HUES48 (cell line): ENCODE measurements around the gene TCHP.

Source experiments
- H3K27ac ChIP-seq: one replicate; pipeline ENCODE4 v1.7.0; 2013; ENCODE audit warnings: low read depth, low read length, inconsistent platforms
- H3K27me3 ChIP-seq: 2 replicates; pipeline ENCODE4 v1.6.1; 2013; ENCODE audit warnings: mild to moderate bottlenecking, low read length; ENCODE audit not compliant: control insufficient read depth, insufficient read depth
- H3K36me3 ChIP-seq: 2 replicates; pipeline ENCODE4 v1.6.1; 2013; ENCODE audit warnings: low read length; ENCODE audit not compliant: control insufficient read depth, insufficient read depth
- H3K4me1 ChIP-seq: 2 replicates; pipeline ENCODE4 v1.6.1; 2013; ENCODE audit warnings: mild to moderate bottlenecking, low read length; ENCODE audit not compliant: control insufficient read depth, insufficient read depth
- H3K4me3 ChIP-seq: 2 replicates; pipeline ENCODE4 v1.5.1; 2013; ENCODE audit warnings: mild to moderate bottlenecking, low read depth, low read length
- H3K9ac ChIP-seq: 2 replicates; pipeline ENCODE4 v1.6.1; 2013; ENCODE audit warnings: mild to moderate bottlenecking, low read depth, low read length, moderate library complexity
- H3K9me3 ChIP-seq: 2 replicates; pipeline ENCODE4 v1.6.1; 2013; ENCODE audit warnings: low read length; ENCODE audit not compliant: control insufficient read depth, insufficient read depth

Gene TCHP

GRCh38 chr12:109939504-109939903 lies 39.4 kb downstream of the TCHP start:
- Histone ChIP-seq H3K4me1 (0 out of 2 replicates have a peak, but pooled peaks cover 2% of the 10 kb centered on the region), H3K36me3 (peaks cover 27% of the 10 kb centered on the region), H3K4me3 (no peak overlapping the region), H3K27me3 (no peaks in the 10 kb centered on the region), H3K27ac (no peak overlapping the region), H3K9ac (no peak overlapping the region), H3K9me3 (no peaks in the 10 kb centered on the region)

DNA sequence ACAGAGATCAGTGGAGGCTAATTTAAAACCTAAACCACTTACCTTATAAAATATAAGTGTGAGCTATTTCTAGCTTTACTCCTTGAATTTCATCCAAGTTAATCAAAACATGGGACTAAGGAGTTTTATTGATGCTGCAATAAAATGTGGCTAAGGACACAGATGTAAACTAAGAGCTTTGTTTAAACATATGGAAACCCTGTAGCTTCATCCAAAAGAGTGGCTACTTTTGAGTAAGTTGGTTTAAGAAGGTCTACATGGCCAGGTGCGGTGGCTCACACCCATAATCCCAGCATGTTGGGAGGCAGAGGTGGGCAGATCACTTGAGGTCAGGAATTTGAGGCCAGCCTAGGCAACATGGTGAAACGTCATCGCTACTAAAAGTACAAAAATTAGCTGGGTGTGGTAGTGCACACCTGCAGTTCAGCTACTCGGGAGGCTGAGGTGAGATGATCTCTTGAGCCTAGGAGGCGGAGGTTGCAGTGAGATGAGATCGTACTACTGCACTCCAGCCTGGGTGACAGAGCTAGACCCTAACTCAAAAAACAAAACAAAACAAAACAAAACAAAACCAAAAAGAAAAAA lies 40.4 kb downstream of the TCHP start:
- Histone ChIP-seq H3K4me1 (peaks cover 10% of the 10 kb centered on the region), H3K9ac (no peak overlapping the region), H3K27ac (no peak overlapping the region), H3K36me3 (peaks cover 24% of the 10 kb centered on the region), H3K4me3 (no peak overlapping the region), H3K9me3 (no peaks in the 10 kb centered on the region), H3K27me3 (no peaks in the 10 kb centered on the region)

GRCh38 chr12:109943811-109944210 lies 43.7 kb downstream of the TCHP start:
- Histone ChIP-seq H3K27ac (no peak overlapping the region), H3K4me3 (no peak overlapping the region), H3K9me3 (no peaks in the 10 kb centered on the region), H3K27me3 (no peaks in the 10 kb centered on the region), H3K36me3 (peaks cover 20% of the 10 kb centered on the region), H3K9ac (no peak overlapping the region), H3K4me1 (peaks cover 28% of the 10 kb centered on the region)

DNA sequence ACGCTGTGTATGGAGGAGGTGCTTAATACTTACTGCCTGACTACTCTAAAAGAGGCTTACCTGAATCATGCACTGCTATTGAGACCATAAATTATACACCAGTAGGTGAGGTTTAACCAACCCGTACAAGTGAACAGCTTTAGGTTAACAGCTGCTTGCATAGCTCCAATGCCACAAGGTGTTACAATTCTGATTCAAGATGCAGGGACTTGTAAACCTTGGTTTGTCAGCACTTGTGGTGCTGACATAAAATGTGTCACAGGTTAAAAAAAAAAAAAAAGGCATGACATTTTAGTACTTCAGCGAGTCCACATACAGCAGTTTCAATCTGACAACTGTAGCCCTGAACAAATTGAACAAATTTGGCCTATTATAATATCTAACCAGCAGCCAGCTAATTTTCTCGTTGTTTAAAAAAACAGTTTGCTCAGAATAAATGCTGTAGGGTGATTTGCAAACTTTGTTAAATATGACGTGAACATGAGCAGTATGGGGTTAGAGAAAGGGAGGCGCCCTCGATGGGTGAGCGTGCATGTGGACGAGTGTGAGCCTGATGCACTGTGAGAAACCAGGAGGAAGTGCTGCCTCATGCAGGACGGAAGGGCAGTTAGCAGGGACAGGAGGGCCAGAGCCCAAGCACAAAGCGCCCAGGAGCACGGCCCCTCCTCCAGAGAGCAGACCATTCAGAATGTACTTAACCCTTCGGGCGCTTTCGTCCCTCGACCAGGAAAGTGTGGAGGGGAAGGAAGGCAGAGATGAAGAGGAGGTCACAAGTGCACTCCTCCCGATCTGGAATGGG lies 44.7 kb downstream of the TCHP start:
- Histone ChIP-seq H3K36me3 (peaks cover 17% of the 10 kb centered on the region), H3K9ac (no peak overlapping the region), H3K9me3 (no peaks in the 10 kb centered on the region)

DNA sequence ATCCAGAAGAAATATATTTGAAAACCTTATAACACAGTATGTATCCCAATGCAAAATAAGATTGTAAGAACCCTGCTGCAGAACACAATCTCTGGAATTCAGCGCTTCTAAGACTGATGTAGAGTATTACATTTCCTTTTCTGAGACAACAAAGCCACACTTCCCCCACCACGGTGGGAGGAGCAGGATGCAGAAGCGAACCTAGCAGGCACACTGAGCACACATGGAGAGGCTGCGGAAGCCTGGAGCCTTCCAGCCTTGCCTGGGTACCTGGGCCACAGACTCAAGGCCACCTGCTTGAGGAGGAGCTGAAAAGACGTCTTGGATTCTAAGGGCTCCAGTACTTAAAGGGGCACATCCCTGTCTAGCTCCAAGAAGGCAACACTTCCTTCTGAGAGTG lies 46.4 kb downstream of the TCHP start:
- Histone ChIP-seq H3K9me3 (no peaks in the 10 kb centered on the region), H3K36me3 (peaks cover 33% of the 10 kb centered on the region), H3K27me3 (no peaks in the 10 kb centered on the region), H3K27ac (peak overlapping the region; percentile 87), H3K4me1 (peaks cover 28% of the 10 kb centered on the region), H3K4me3 (no peak overlapping the region), H3K9ac (no peak overlapping the region)

More for the DNA sequence above, 44.7 kb downstream of the TCHP start:
- Histone ChIP-seq H3K27me3 (no peaks in the 10 kb centered on the region), H3K4me3 (0 out of 2 replicates have a peak overlapping the region, but pooled peaks have one; percentile 6), H3K27ac (peak overlapping the region; percentile 22), H3K4me1 (peaks cover 28% of the 10 kb centered on the region)

DNA sequence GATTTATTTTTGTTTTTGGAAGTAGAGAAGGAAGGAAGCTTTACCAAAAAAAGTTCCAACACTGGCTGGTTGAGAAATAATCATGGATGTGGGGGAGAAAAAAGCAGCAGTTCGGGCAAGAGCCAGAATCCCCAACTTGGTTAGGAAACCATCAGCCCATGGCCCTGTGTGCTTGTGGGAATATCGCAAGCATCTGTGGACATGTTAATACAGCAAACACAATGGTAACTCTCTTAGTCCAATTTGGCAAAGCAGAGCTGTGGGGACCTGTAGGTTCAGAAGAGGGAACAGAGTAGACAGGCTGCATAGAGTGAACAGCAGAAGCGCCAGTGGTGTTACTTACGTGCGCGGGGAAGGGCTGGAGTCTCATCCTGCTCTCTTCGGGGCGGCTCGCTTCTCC lies 46.8 kb downstream of the TCHP start:
- H3K9ac ChIP-seq, result no peak overlapping the region

GRCh38 chr12:109947521-109947920 lies 47.4 kb downstream of the TCHP start:
- H3K36me3 ChIP-seq, result peaks cover 43% of the 10 kb centered on the region
- no peaks in the 10 kb centered on the region for H3K27me3 ChIP-seq
- no peak overlapping the region for H3K9ac ChIP-seq
- H3K4me3 ChIP-seq, result no peak overlapping the region
- H3K9me3 ChIP-seq, result no peaks in the 10 kb centered on the region
- no peak overlapping the region for H3K27ac ChIP-seq
- H3K4me1 ChIP-seq, result peaks cover 28% of the 10 kb centered on the region

More for the DNA sequence above, 46.8 kb downstream of the TCHP start:
- peaks cover 28% of the 10 kb centered on the region for H3K4me1 ChIP-seq
- H3K27ac ChIP-seq, result peak overlapping the region; percentile 87
- no peak overlapping the region for H3K4me3 ChIP-seq
- peaks cover 37% of the 10 kb centered on the region for H3K36me3 ChIP-seq
- no peaks in the 10 kb centered on the region for H3K27me3 ChIP-seq
- no peaks in the 10 kb centered on the region for H3K9me3 ChIP-seq

DNA sequence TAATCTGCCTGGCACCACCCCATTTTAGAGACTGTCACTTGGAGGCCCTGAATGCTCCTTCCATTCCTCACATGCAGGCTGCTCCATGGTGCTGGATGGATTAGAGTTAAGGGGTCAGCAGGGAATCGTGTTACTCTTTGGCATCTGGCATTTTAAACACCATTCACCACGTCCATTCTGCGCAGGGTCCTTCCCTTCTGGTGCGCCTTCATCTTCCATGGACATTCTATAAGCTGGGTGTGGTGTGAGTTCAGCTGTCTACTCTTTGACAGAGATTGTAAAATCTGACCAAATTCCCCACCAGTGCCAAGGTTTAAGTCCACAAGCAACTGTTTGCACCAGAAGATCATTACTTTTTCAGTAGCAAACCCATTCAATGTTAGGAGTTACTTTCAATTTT lies 48.3 kb downstream of the TCHP start:
- peaks cover 51% of the 10 kb centered on the region for H3K36me3 ChIP-seq
- H3K4me3 ChIP-seq, result no peak overlapping the region
- no peak overlapping the region for H3K27ac ChIP-seq
- H3K9ac ChIP-seq, result no peak overlapping the region
- no peaks in the 10 kb centered on the region for H3K27me3 ChIP-seq
- no peaks in the 10 kb centered on the region for H3K9me3 ChIP-seq
- H3K4me1 ChIP-seq, result peaks cover 28% of the 10 kb centered on the region

GRCh38 chr12:109949089-109949488 lies 49.0 kb downstream of the TCHP start:
- Histone ChIP-seq H3K27ac (no peak overlapping the region), H3K9ac (no peak overlapping the region), H3K9me3 (no peaks in the 10 kb centered on the region), H3K36me3 (peaks cover 51% of the 10 kb centered on the region), H3K27me3 (no peaks in the 10 kb centered on the region), H3K4me1 (peaks cover 28% of the 10 kb centered on the region), H3K4me3 (no peak overlapping the region)

DNA sequence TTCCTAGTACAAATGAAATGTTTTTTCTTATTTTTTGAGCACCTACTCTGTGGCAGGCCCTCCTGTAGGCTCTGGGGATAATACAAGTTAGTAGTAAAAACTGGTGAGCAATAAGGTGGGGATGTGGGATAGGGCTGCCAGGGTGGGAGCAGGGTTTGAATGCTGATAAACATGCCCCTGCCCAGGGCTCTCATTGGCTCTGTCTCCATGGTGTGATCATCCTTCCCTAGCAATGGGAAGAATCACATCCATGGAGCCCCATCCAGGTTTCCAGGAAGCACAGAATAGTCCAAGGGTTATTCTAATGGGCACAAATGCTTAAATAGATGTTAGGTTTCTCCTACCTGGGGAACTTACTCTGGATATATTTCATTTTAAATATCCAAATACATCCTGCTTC lies 50.6 kb downstream of the TCHP start:
- Histone ChIP-seq H3K27me3 (no peaks in the 10 kb centered on the region), H3K4me3 (no peak overlapping the region), H3K9me3 (no peaks in the 10 kb centered on the region), H3K9ac (no peak overlapping the region), H3K4me1 (peaks cover 16% of the 10 kb centered on the region), H3K36me3 (peaks cover 51% of the 10 kb centered on the region), H3K27ac (peak overlapping the region; percentile 10)

GRCh38 chr12:109951136-109951535 lies 51.1 kb downstream of the TCHP start:
- Histone ChIP-seq H3K27me3 (no peaks in the 10 kb centered on the region), H3K27ac (peak overlapping the region; percentile 10), H3K9me3 (no peaks in the 10 kb centered on the region), H3K36me3 (peaks cover 51% of the 10 kb centered on the region), H3K4me3 (no peak overlapping the region), H3K9ac (no peak overlapping the region), H3K4me1 (peaks cover 11% of the 10 kb centered on the region)
